ENCODE results near the gene PTPRM. TPM values are rescaled to one million over a fixed set of nuclear protein-coding genes. Genes with fewer than 3 reads are reported as not detected.

Gene PTPRM
- total and polyA plus RNA-seq, 2 of the 8 experiments (the other 6 are each of a cell fraction or from before 2014, with no cell fraction given) = 4.1 to 7.0 TPM

- FAIRE-seq = no peak
- no peaks in the 10 kb centered on the region for H3K9me3 ChIP-seq (ENCODE audit: insufficient read depth in 2 of 2, low read depth in 1 of 2, low read length in 1 of 2)
- no peak overlapping the region for H3K27ac ChIP-seq (ENCODE audit: low read depth, low read length)
- no peaks in the 10 kb centered on the region for H4K20me1 ChIP-seq (replicated peaks in 1 of 2; ENCODE audit: control insufficient read depth in 1 of 2, insufficient read depth in 2 of 2, low read length in 2 of 2)
- 90% methylated on average over 12 of the region's 12 CpGs; no CpG with 5 or more reads in 1 of the 2 experiments for WGBS, 2 experiments (ENCODE audit: extremely low coverage in 1 of 2, insufficient coverage in 1 of 2, insufficient read length in 1 of 2, insufficient replicate concordance in 2 of 2, low coverage in 1 of 2, low lambda C conversion rate in 2 of 2, missing lambda C conversion rate in 1 of 2)
- 0 out of 8 replicates have a peak, but pooled peaks cover 0 to 3% (median 0%) of the 10 kb centered on the region in 4 experiments for H3K36me3 ChIP-seq (ENCODE audit: control insufficient read depth in 2 of 4, insufficient read depth in 4 of 4, low read length in 3 of 4)
- H2AFZ ChIP-seq (ENCODE audit: low read length) = no peak overlapping the region
- no peak overlapping the region; the same call in 1 of the 2 replicates for H3K18ac ChIP-seq (ENCODE audit: extremely low read depth, low read length)
- no peaks in the 10 kb centered on the region for H3K23me2 ChIP-seq (ENCODE audit: low read depth, low read length)
- 0 out of 2 replicates have a peak overlapping the region, but pooled peaks have one; percentile 39 for H2AK5ac ChIP-seq (ENCODE audit: low read depth, low read length)
- H3K79me1 ChIP-seq (ENCODE audit: low read depth, low read length) = no peaks in the 10 kb centered on the region
- H3K79me2 ChIP-seq (ENCODE audit: control insufficient read depth in 1 of 2, insufficient read depth in 2 of 2, low read length in 2 of 2) = no peaks in the 10 kb centered on the region
- H3K4ac ChIP-seq (replicated peaks; ENCODE audit: insufficient read length, low read depth, low read length) = no peak overlapping the region
- no peak overlapping the region for H2BK5ac ChIP-seq (ENCODE audit: low read depth, low read length)
- H4K8ac ChIP-seq (ENCODE audit: extremely low read depth, insufficient read depth, low read length) = no peak overlapping the region
- no peak overlapping the region for H3K4me2 ChIP-seq (ENCODE audit: insufficient read depth in 1 of 2, low read depth in 2 of 2, low read length in 2 of 2)
- H2BK15ac ChIP-seq (ENCODE audit: low read length) = no peak overlapping the region
- H2BK120ac ChIP-seq (replicated peaks; ENCODE audit: low read depth, low read length) = no peak overlapping the region
- DNase-seq (ENCODE audit: low read depth in 1 of 2, low spot score in 2 of 2) = no peak
- ChIA-PET POLR2A (ENCODE audit: partially characterized antibody) (no interaction called here), CTCF (ENCODE audit: partially characterized antibody) (interaction anchor here (0.8 to 1.7 kb wide), 7 partner anchors 8 to 84 kb away, joined by 3 to 10 read pairs (median 4); no protein-coding TSS in a partner anchor)
- H3K9ac ChIP-seq (replicated peaks in 1 of 4; ENCODE audit: extremely low read depth in 1 of 4, low read depth in 3 of 4, low read length in 3 of 4) = no peak overlapping the region
- no peak overlapping the region for H3K56ac ChIP-seq (replicated peaks; ENCODE audit: insufficient read length, low read depth, low read length)
- H3K4me3 ChIP-seq (ENCODE audit: extremely low read depth in 1 of 4, insufficient read depth in 2 of 4, low read depth in 3 of 4, low read length in 4 of 4) = no peak overlapping the region
- no peak for TF ChIP-seq POLR2A (IDR thresholded peaks at IDR 0.05; ENCODE audit: control extremely low read depth in 1 of 2, low read depth in 2 of 2, low read length in 2 of 2)
- TF ChIP-seq SIRT6 (IDR thresholded peaks at IDR 0.05; ENCODE audit: low read length) = no peak
- TF ChIP-seq CEBPB (IDR thresholded peaks at IDR 0.05; ENCODE audit: low read depth, low read length) = no peak
- TF ChIP-seq BRCA1 (IDR thresholded peaks at IDR 0.05; ENCODE audit: low read depth, low read length) = no peak
- no peak for TF ChIP-seq RXRA (IDR thresholded peaks at IDR 0.05; ENCODE audit: insufficient read depth, low read depth, low read length)
- no peak for TF ChIP-seq SRF (IDR thresholded peaks at IDR 0.05; ENCODE audit: low read depth, low read length)
- TF ChIP-seq CHD1 (IDR thresholded peaks at IDR 0.05; ENCODE audit: low read depth, low read length) = no peak
- no peak overlapping the region for H4K5ac ChIP-seq (ENCODE audit: insufficient read length, low read depth, low read length)
- no peak overlapping the region for H3K14ac ChIP-seq (ENCODE audit: insufficient read length)
- H3K4me1 ChIP-seq (replicated peaks in 1 of 4; ENCODE audit: control insufficient read depth in 3 of 4, insufficient read depth in 4 of 4, low read length in 3 of 4) = peaks cover 0 to 7% (median 0%) of the 10 kb centered on the region in 4 experiments; a peak in 2 of 7 replicates
- no peaks in the 10 kb centered on the region; a peak in 1 of 7 replicates for H3K27me3 ChIP-seq (replicated peaks in 1 of 4; ENCODE audit: control insufficient read depth in 3 of 4, extremely low read depth in 1 of 4, insufficient read depth in 3 of 4, low read length in 3 of 4)
- H3K23ac ChIP-seq (ENCODE audit: insufficient read length) = no peak overlapping the region
- H2BK20ac ChIP-seq (ENCODE audit: low read length) = 0 out of 2 replicates have a peak overlapping the region, but pooled peaks have one; percentile 18
- H2BK12ac ChIP-seq (ENCODE audit: low read depth, low read length) = no peak overlapping the region
- no peak overlapping the region for H4K91ac ChIP-seq (replicated peaks; ENCODE audit: insufficient read length, low read length)
These were observed 829.9 kb downstream of the PTPRM start for GRCh38 chr18:8397034-8397433.
